ENCODE measurements around the gene RPTOR. TPM values are rescaled to one million over a fixed set of nuclear protein-coding genes. Genes with fewer than 3 reads are reported as not detected.

The RPTOR gene
- polyA plus RNA-seq, 1 donor, result 23.9 TPM

DNA sequence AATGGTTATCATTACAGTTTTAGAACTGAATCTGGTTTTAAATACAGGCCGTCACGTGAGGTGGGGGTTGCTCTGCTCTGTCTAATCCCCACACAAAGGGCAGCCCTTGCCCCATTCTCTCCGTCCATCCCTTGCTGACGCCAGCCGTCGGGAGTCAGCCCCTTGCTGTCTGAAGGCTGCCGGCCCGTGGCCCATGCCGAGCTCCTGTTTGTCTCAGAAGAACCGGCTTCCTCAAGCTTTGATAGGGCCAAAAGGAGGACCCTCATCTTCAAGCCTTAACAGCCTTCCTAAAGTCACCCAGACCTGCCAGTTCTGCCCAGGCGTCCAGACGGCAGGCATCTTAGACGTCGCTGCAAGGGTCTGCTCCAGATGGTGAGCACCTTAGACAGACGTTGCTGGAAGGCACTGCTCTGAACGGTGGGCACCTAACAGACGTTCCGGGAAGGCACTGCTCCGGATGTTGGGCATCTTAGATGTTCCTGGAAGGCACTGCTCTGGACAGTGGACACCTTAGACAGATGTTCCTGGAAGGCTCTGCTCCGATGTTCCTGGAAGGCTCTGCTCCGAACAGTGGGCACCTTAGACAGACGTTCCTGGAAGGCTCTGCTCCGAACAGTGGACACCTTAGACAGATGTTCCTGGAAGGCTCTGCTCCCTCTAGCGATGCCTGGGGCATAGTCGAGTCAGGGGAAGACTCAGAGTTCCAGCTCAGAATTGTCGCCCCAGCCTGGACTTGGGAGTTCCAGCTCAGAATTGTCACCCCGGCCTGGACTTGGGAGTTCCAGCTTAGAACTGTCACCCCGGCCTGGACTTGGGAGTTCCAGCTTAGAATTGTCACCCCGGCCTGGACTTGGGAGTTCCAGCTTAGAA lies 411.9 kb downstream of the RPTOR start:
- no peak for DNase-seq (ENCODE audit: low read depth)

GRCh38 chr17:80957461-80957941 lies 412.9 kb downstream of the RPTOR start:
- no peak for DNase-seq (ENCODE audit: low read depth)

DNA sequence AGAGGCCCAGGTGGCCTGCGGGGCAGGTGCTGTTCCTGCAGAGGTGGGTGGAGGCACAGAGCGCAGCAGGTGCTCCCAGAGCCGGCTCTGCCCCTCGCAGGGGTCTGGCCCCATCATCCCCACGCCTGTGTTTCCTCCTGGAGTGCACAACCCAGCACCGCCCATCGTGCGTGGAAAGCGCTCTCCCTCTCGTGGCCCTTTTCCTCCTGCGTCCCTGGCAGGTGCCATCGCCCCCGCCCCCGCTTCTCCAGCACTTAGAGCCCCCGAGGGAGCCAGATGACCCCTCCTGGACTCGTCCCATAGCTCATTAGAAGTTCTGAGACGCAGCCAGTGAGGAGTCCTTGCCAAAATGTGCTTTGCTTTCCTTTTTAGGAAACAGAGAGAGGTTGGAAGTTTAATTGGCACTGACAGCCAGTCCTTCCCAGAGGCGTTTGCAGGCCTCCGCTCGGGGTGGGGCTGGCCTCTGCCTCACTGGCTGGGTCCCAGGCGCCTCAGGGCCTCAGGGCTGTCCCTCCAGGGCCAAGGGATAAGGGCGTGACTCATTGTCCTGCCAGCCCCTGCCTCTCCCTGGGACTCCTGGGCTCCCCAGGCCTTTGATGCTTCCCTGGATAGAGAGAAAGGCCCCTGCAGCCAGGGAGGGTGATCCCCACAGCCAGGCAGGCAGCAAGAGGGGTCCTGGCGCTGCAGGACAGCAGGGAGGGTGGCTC lies 414.8 kb downstream of the RPTOR start:
- DNase-seq (ENCODE audit: low read depth), result peak; percentile 56

- no peak for DNase-seq (ENCODE audit: low read depth)
Observed at GRCh38 chr17:80960037-80960796, 415.6 kb downstream of the RPTOR start.

DNA sequence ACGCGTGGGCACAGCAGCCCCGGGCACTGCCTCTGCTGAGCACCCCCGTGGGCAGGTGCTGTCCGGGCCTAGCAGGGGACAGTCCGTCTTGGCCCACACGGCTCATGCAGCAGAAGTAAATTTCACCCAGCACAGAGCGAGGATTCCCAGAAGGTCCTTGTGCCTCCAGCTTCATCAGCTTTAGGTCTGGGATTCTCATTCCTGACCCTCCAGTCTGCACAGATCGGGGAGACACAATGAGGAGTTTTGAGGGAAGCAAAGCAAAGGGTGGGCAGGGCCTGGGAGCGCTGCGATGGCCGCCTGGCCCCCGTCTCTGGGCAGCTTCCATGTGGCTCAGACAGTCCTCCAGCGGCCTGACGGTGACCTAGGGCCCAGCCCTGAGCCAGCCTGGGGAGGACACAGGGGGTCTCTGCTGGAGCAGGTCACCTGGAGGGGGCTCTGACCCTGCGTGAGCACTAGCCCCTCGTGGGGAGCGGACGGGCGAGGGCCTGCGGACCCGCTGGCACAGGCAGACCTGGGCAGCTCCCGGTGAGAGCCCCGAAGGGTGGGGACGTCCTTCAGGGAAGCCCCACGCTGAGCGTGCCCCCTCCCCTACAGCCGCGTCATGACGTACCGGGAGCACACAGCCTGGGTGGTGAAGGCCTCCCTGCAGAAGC lies 416.3 kb downstream of the RPTOR start:
- no peak for DNase-seq (ENCODE audit: low read depth)

GRCh38 chr17:80961541-80962330 lies 417.1 kb downstream of the RPTOR start:
- no peak for DNase-seq (ENCODE audit: low read depth)

DNA sequence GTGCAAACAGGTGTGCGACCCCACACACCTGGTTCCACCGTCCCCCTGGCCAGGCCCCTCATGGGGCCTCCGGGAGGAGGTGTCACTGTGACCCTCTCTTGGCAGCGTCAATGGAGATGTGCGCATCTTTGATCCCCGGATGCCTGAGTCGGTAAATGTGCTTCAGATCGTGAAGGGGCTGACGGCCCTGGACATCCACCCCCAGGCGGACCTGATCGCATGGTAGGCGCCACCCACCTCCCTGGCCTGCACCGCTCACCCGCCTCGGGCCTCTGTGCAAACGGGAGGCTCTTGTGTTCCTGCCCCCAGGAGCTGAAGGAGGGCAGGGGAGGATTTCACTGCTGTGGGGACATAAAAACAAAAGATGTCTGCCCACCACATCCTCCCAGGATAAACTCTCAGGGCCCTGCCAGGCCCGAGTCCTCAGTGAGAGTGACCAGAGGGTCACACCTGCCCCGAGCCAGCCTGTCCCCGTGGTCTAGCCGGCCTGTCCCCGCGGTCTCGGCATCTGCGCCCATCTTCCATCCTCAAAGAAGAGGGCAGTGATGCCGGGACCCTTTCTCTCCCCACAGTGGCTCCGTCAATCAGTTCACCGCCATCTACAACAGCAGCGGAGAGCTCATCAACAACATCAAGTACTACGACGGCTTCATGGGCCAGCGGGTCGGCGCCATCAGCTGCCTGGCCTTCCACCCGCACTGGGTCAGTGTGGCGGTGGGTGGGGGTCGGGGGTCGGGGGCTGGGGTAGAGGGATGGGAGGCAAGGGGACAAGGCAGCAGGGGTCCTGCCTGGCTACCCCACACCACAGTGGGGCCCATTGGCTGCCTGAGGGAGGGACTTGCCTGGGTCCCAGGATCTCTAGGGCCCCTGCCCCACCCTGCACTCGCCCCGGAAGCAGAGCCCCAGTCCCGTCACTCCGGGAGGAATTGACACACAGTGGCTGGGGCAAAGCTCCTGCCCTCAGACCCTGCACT lies 418.0 kb downstream of the RPTOR start:
- no peak for DNase-seq (ENCODE audit: low read depth)

DNA sequence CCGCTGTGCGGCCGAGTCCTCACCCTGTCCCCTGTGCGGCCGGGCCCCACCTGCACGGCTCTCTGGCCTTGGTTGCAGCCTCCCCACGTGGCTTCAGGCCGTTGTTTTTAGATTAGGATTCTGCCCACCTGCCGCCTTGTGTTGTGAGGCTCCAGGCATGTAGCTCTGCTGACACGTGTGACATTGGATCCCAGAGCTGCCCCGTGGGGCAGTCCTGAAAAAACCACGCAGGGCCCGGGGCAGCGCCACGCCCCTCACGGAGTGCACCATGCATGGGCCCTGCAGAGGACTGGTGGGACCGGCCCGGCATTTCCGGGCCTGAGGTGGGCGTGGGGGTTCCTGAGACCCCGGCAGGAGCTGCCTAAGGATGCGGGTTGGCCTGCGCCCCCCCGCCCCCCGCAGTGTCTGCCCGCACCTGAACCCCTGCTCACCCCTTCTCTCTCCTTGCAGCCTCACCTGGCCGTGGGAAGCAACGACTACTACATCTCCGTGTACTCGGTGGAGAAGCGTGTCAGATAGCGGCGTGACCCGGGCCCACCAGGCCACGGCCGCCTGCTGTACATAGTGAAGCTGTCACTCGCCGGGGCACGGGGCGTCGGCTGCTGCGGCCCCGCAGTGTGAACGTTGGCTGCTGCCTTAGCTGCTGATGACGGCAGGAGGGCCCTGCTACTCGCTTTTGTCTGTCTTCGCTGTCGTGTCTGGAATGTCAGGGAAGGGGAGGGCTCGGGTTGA lies 419.3 kb downstream of the RPTOR start:
- no peak for DNase-seq (ENCODE audit: low read depth)

- DNase-seq (ENCODE audit: low read depth), result no peak
Observed at GRCh38 chr17:80964544-80964856, 419.9 kb downstream of the RPTOR start.

DNA sequence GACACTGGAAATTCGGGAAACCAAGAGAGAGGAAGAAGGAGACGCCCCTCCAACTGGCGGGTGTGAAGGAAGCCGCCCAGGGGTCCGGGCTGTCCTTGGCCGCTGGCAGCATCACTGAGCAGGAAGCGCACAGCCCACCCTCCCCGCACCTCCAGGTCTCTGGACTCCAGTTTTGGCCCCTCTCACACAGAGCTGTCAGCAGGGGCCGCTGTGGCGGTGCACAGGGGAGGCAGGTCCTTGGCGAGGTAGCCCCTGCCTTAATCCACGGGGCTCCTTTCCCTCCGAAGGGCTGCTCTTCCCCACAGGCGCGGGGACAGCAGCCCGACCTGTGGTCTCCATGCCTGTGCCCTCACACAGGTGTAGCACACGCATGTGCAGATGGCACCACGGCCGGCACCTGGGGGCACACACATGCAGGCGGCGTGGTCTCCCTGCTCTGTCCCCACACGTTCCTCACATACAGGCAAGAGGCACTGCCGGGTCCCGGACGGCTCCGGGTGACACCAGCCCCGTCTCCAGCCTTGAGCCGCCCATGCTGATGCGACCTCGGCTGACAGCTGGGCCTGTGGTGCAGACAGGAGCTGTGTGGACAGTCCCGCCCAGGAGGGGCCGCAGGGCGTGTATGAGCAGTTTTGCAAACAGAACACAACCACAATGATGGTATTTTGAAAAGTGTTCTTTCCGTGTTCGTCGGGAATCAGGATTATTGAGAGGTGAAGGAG lies 420.4 kb downstream of the RPTOR start:
- DNase-seq (ENCODE audit: low read depth), result no peak

GRCh38 chr17:80965606-80966005 lies 421.0 kb downstream of the RPTOR start:
- no peak for DNase-seq (ENCODE audit: low read depth)

DNA sequence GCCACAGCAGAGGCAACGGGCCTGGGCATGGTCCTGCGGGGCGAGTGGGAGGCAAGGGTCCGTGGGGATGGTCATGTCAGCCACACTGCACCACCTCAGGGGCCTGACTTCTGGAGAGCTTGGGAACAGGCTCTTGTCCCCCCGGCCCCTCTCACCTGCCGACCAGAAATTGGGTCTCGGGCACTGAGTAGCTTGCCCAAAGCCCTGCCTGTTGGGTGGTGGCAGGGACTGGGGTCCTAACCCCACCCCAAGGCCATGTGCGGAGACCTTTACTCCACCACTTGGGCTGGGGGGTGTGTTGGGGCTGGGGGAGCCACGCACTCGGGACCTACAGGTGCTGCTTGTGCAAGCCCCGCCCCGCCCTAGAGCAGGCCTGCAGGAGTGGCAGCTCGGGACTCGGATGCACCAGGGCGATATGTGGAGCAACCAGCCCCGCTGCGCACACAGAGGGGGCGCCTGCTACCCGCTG lies 422.8 kb downstream of the RPTOR start:
- DNase-seq (ENCODE audit: low read depth), result no peak

- DNase-seq (ENCODE audit: low read depth), result no peak
Observed at GRCh38 chr17:80968602-80969029, 424.0 kb downstream of the RPTOR start.

DNA sequence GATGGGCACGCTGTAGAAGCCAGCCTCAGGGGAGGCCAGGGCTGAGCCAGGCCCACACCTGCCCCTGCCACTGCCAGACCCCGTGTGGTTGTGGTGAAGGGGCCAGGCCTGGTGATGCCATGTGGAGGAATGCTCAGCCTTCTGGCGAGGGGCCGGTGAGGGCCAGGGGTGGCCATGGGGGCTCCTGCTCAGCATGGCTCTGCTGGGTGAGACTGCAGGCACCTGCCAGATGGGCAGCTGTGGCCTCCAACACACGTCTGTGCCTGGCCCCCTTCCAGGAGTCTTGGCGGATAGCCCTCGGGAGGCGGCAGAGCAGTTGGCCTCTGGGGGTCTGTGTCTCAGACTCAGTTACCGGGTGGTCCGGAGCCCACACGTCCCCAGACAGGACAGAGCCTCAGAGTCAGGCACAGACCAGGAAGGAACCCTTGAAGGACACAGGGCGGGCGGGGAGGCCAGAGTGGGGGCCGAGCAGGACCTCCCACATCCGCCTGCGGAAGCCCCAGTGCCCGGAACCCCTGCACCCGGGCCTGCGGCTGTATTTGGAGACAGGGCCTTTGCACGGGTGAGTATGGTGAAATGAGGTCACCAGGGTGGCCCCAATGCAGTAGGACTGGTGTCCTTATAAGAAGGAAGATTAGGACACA lies 424.5 kb downstream of the RPTOR start:
- no peak for DNase-seq (ENCODE audit: low read depth)

GRCh38 chr17:80969674-80970043 lies 425.0 kb downstream of the RPTOR start:
- DNase-seq (ENCODE audit: low read depth), result no peak

DNA sequence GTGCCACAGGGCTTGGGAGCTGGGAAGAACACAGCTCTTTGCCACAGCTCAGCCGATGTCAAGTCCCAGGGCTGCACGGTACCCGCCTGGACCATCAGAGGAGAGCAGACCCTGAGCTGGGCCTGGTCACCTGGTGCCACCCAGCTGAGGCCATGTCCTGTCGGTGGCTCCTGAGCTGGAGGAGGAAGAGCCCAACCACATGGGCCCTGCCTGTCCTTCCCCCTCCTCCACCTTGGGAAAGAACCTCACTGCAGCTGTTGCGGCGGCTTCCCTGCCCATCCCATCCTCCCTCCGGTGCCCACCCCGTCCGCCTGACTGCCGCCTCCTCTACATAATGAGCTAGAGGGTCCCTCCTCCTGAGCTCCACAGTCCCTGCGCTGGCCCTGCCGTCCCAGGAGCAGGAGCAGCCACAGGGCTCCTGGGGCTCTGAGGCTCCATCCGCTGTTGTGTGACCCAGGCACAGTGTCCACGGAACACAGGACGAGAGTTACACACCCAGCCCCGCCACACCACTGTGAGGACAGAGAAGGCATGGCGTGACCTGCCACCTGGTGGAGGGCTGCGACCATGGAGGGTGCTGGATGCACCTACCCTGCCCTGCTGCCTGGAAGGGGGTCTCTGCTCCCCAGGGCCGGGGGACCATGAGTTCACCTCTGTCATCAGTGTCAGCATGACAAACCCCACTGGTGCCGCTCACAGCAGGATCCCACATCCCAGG lies 425.6 kb downstream of the RPTOR start:
- no peak for DNase-seq (ENCODE audit: low read depth)
